ENCODE results near the gene UBE2H.
"Not testable (repeated sequence)": the region's sequence is repeated elsewhere in the genome, so short reads cannot be mapped to it uniquely, and the experiment has no call there.

The UBE2H gene

GRCh38 chr7:129825209-129825970 is 127.4 kb downstream of the UBE2H start:
- Histone ChIP-seq H3K27me3 (ENCODE audit: insufficient read depth, low read depth, severe bottlenecking) (no peaks in the 10 kb centered on the region), H3K4me3 (ENCODE audit: low read depth, low read length) (peak overlapping the region; percentile 70), H3K27ac (peak overlapping the region; percentile 87), H3K9me3 (ENCODE audit: severe bottlenecking) (no peaks in the 10 kb centered on the region), H3K36me3 (no peaks in the 10 kb centered on the region)
- TF ChIP-seq CTCF (IDR thresholded peaks at IDR 0.05; ENCODE audit: low read depth, low read length) = peak; percentile 69
- peak; percentile 91 for DNase-seq

- peak; percentile 73 for TF ChIP-seq CTCF (IDR thresholded peaks at IDR 0.05; ENCODE audit: low read depth, low read length)
- no peaks in the 10 kb centered on the region for H3K9me3 ChIP-seq (ENCODE audit: severe bottlenecking)
- peak overlapping the region; percentile 87 for H3K27ac ChIP-seq
- H3K36me3 ChIP-seq = no peaks in the 10 kb centered on the region
- no peaks in the 10 kb centered on the region for H3K27me3 ChIP-seq (ENCODE audit: insufficient read depth, low read depth, severe bottlenecking)
- peak overlapping the region; percentile 70 for H3K4me3 ChIP-seq (ENCODE audit: low read depth, low read length)
- peak; percentile 95 for DNase-seq
Observed at GRCh38 chr7:129824291-129825208, 128.2 kb downstream of the UBE2H start.

- H3K36me3 ChIP-seq = not testable (repeated sequence)
Observed at GRCh38 chr7:129823143-129823542, 129.6 kb downstream of the UBE2H start.

GRCh38 chr7:129821476-129821875 is 131.3 kb downstream of the UBE2H start:
- Histone ChIP-seq H3K4me3 (ENCODE audit: low read depth, low read length) (no peak overlapping the region), H3K9me3 (ENCODE audit: severe bottlenecking) (no peaks in the 10 kb centered on the region), H3K36me3 (no peaks in the 10 kb centered on the region), H3K27ac (no peak overlapping the region), H3K27me3 (ENCODE audit: insufficient read depth, low read depth, severe bottlenecking) (no peaks in the 10 kb centered on the region)
- no peak for DNase-seq
- no peak for TF ChIP-seq CTCF (IDR thresholded peaks at IDR 0.05; ENCODE audit: low read depth, low read length)

More at GRCh38 chr7:129823143-129823542, 129.6 kb downstream of the UBE2H start:
- H3K27me3 ChIP-seq (ENCODE audit: insufficient read depth, low read depth, severe bottlenecking); H3K9me3 ChIP-seq (ENCODE audit: severe bottlenecking); H3K27ac ChIP-seq; DNase-seq; H3K4me3 ChIP-seq (ENCODE audit: low read depth, low read length): not testable (repeated sequence)

- Histone ChIP-seq H3K27me3 (ENCODE audit: insufficient read depth, low read depth, severe bottlenecking) (no peaks in the 10 kb centered on the region), H3K27ac (no peak overlapping the region), H3K9me3 (ENCODE audit: severe bottlenecking) (no peaks in the 10 kb centered on the region), H3K4me3 (ENCODE audit: low read depth, low read length) (no peak overlapping the region), H3K36me3 (no peaks in the 10 kb centered on the region)
- no peak for DNase-seq
- no peak for TF ChIP-seq CTCF (IDR thresholded peaks at IDR 0.05; ENCODE audit: low read depth, low read length)
Observed at GRCh38 chr7:129816742-129817141, 136.0 kb downstream of the UBE2H start.

- Histone ChIP-seq H3K9me3 (ENCODE audit: severe bottlenecking) (no peaks in the 10 kb centered on the region), H3K27me3 (ENCODE audit: insufficient read depth, low read depth, severe bottlenecking) (no peaks in the 10 kb centered on the region), H3K4me3 (ENCODE audit: low read depth, low read length) (no peak overlapping the region), H3K27ac (no peak overlapping the region), H3K36me3 (no peaks in the 10 kb centered on the region)
- TF ChIP-seq CTCF (IDR thresholded peaks at IDR 0.05; ENCODE audit: low read depth, low read length) = peak; percentile 37
- DNase-seq = no peak
Observed at GRCh38 chr7:129807863-129808262, 144.9 kb downstream of the UBE2H start.

Data from WERI-Rb-1 (cell line).